ENCODE data around the gene PCDH9.
"Not testable (repeated sequence)": the region's sequence is repeated elsewhere in the genome, so short reads cannot be mapped to it uniquely, and the experiment has no call there.

PCDH9 gene

GRCh38 chr13:67120872-67121531 lies 109.1 kb downstream of the PCDH9 start:
- DNase-seq: peak; percentile 20

GRCh38 chr13:67119481-67119894 lies 110.6 kb downstream of the PCDH9 start:
- DNase-seq: peak; percentile 85

- DNase-seq: no peak
Observed at GRCh38 chr13:67118277-67118676, 111.9 kb downstream of the PCDH9 start.

GRCh38 chr13:67117010-67117550 lies 113.1 kb downstream of the PCDH9 start:
- DNase-seq: no peak

- DNase-seq: no peak
Observed at GRCh38 chr13:67107979-67108378, 122.2 kb downstream of the PCDH9 start.

- DNase-seq: no peak
Observed at GRCh38 chr13:67106502-67107057, 123.6 kb downstream of the PCDH9 start.

- no peak for DNase-seq
Observed at GRCh38 chr13:67101730-67102467, 128.2 kb downstream of the PCDH9 start.

- peak; percentile 14 for DNase-seq
Observed at GRCh38 chr13:67100730-67101129, 129.4 kb downstream of the PCDH9 start.

GRCh38 chr13:67099494-67099893 lies 130.6 kb downstream of the PCDH9 start:
- DNase-seq: no peak

GRCh38 chr13:67097892-67098452 lies 132.2 kb downstream of the PCDH9 start:
- no peak for DNase-seq

- DNase-seq: not testable (repeated sequence)
Observed at GRCh38 chr13:67096893-67097292, 133.2 kb downstream of the PCDH9 start.

GRCh38 chr13:67096418-67096817 lies 133.7 kb downstream of the PCDH9 start:
- no peak for DNase-seq

GRCh38 chr13:67095621-67096020 lies 134.5 kb downstream of the PCDH9 start:
- no peak for DNase-seq

GRCh38 chr13:67094952-67095351 lies 135.2 kb downstream of the PCDH9 start:
- DNase-seq: no peak

- DNase-seq: no peak
Observed at GRCh38 chr13:67094078-67094477, 136.1 kb downstream of the PCDH9 start.

- no peak for DNase-seq
Observed at GRCh38 chr13:67091603-67092002, 138.5 kb downstream of the PCDH9 start.

GRCh38 chr13:67090856-67091255 lies 139.3 kb downstream of the PCDH9 start:
- DNase-seq: no peak

- no peak for DNase-seq
Observed at GRCh38 chr13:67087527-67087926, 142.6 kb downstream of the PCDH9 start.

GRCh38 chr13:67086260-67086659 lies 143.9 kb downstream of the PCDH9 start:
- DNase-seq: no peak

- no peak for DNase-seq
Observed at GRCh38 chr13:67084066-67084465, 146.1 kb downstream of the PCDH9 start.

GRCh38 chr13:67083519-67083918 lies 146.6 kb downstream of the PCDH9 start:
- DNase-seq: no peak

- no peak for DNase-seq
Observed at GRCh38 chr13:67080351-67080750, 149.8 kb downstream of the PCDH9 start.

- no peak for DNase-seq
Observed at GRCh38 chr13:67078062-67078461, 152.1 kb downstream of the PCDH9 start.

GRCh38 chr13:67077132-67077531 lies 153.0 kb downstream of the PCDH9 start:
- DNase-seq: no peak

Measured in fibroblast of skin of right biceps (primary cell).